Peyer's patch (tissue), 4 donors: ENCODE results near the gene HOXA11. TPM values are rescaled to one million over a fixed set of nuclear protein-coding genes. Genes with fewer than 3 reads are reported as not detected.

Experiments used
- DNase-seq, 3 donors: peaks; one replicate each; pipeline ENCODE4 v3.0.0-alpha.2; 2017 to 2019
- H3K27ac ChIP-seq, 4 donors: fragments of 200-600 bp; sonication (generic); one replicate each; pipeline ENCODE4 v1.5.1; 2016 to 2019
- H3K27me3 ChIP-seq, 2 donors: fragments of 200-600 bp; sonication (generic); one replicate each; pipeline ENCODE4 v1.5.1; 2019
- H3K36me3 ChIP-seq, 3 donors: fragments of 200-600 bp; sonication (generic); one replicate each; pipeline ENCODE4 v1.5.1; 2016 to 2019
- H3K4me1 ChIP-seq, 4 donors: fragments of 200-600 bp; sonication (generic); one replicate each; pipeline ENCODE4 v1.5.1; 2016 to 2019
- H3K4me3 ChIP-seq, 4 donors: fragments of 200-600 bp; sonication (generic); 1 replicate in 3 of 4; 2 replicates in 1 of 4; pipeline ENCODE4 v1.5.1; 2016 to 2019; ENCODE audit warnings: mild to moderate bottlenecking in 1 of 4
- H3K9me3 ChIP-seq, 4 donors: fragments of 200-600 bp; sonication (generic); one replicate each; pipeline ENCODE4 v1.5.1; 2016 to 2019; ENCODE audit warnings: mild to moderate bottlenecking in 1 of 4
- POLR2A ChIP-seq, 2 donors: fragments of 450-650 bp; IDR thresholded peaks; one replicate each; pipeline ENCODE4 v1.5.1; 2017; ENCODE audit warnings: antibody characterized with exemption in 2 of 2, mild to moderate bottlenecking in 2 of 2, moderate library complexity in 2 of 2
- total RNA-seq, 4 donors: library from RNA; depleted of rRNA; stranded (reverse); fragments of >200 nt; gene quantifications; one replicate each; pipeline ENCODE4 v1.1.0, GENCODE V29; 2016
- TF ChIP-seq, protein P1 (sequence below), 6 experiments: fragments of 450-650 bp in 4 of 6; fragments of 200-600 bp in 2 of 6; sonication (generic) in 1 of 6; IDR thresholded peaks; one replicate each; pipeline ENCODE4 v1.5.1; 2017 to 2019; ENCODE audit warnings: antibody characterized with exemption in 6 of 6, mild to moderate bottlenecking in 3 of 6, moderate library complexity in 1 of 6

The HOXA11 gene
- total RNA-seq, 4 donors from 2014 or later, result not detected

DNA sequence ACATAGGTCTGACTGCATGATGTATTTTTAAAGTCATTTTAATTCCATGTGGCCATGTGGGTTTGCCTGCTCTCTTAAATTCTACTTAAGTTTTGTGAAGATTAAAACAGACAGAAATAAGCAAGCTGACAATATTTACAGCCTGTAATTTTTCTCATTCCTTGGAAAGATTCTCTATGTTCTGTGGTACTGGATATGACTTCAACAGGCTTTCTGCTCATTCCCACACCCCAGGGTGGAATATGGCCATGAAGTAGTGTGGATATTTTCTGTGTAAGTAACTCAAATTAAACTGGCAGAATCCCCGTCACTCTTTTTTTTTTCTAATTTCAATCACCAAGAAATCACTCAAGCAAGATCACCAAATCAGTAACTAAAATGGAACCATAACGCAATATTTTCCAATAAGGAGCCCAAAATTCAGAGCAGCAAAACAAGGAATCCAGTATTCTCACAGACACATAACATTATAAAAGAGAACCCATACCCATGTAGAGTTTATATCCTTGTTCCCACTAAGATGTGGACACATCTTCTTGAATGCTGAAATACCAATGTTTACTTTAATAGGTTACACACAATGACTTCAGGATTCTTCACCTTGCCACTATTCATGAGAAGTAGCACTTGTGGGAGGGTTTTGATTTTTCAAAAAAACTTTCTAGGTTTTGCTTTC lies 47.3 kb downstream of the HOXA11 start:
- H3K4me3 ChIP-seq, result peak overlapping the region in 1 of 4 donors; percentile 75
- TF ChIP-seq POLR2A (IDR thresholded peaks at IDR 0.05), result no peak
- TF ChIP-seq, protein P1, sequence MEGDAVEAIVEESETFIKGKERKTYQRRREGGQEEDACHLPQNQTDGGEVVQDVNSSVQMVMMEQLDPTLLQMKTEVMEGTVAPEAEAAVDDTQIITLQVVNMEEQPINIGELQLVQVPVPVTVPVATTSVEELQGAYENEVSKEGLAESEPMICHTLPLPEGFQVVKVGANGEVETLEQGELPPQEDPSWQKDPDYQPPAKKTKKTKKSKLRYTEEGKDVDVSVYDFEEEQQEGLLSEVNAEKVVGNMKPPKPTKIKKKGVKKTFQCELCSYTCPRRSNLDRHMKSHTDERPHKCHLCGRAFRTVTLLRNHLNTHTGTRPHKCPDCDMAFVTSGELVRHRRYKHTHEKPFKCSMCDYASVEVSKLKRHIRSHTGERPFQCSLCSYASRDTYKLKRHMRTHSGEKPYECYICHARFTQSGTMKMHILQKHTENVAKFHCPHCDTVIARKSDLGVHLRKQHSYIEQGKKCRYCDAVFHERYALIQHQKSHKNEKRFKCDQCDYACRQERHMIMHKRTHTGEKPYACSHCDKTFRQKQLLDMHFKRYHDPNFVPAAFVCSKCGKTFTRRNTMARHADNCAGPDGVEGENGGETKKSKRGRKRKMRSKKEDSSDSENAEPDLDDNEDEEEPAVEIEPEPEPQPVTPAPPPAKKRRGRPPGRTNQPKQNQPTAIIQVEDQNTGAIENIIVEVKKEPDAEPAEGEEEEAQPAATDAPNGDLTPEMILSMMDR (IDR thresholded peaks at IDR 0.05), result no peak
- DNase-seq, result no peak
- peaks cover 0 to 59% (median 6%) of the 10 kb centered on the region in 4 donors for H3K4me1 ChIP-seq
- H3K27ac ChIP-seq, result peak overlapping the region; percentile 44 to 96 (median 80)
- no peaks in the 10 kb centered on the region for H3K9me3 ChIP-seq
- no peaks in the 10 kb centered on the region for H3K27me3 ChIP-seq
- no peaks in the 10 kb centered on the region for H3K36me3 ChIP-seq

GRCh38 chr7:27134392-27134791 lies 50.6 kb downstream of the HOXA11 start:
- DNase-seq, result peak in 1 of 3 donors; percentile 14
- TF ChIP-seq, protein P1 (IDR thresholded peaks at IDR 0.05), result no peak
- no peak for TF ChIP-seq POLR2A (IDR thresholded peaks at IDR 0.05)
- Histone ChIP-seq H3K27me3 (no peaks in the 10 kb centered on the region), H3K4me1 (peaks cover 0 to 65% (median 6%) of the 10 kb centered on the region in 4 donors), H3K36me3 (no peaks in the 10 kb centered on the region), H3K27ac (peak overlapping the region in 3 of 4 donors; percentile 40 to 96 (median 67)), H3K4me3 (no peak overlapping the region), H3K9me3 (no peaks in the 10 kb centered on the region)

GRCh38 chr7:27133409-27134231 lies 51.4 kb downstream of the HOXA11 start:
- peaks cover 0 to 65% (median 8%) of the 10 kb centered on the region in 4 donors for H3K4me1 ChIP-seq
- no peaks in the 10 kb centered on the region for H3K27me3 ChIP-seq
- no peaks in the 10 kb centered on the region for H3K9me3 ChIP-seq
- no peak for TF ChIP-seq POLR2A (IDR thresholded peaks at IDR 0.05)
- TF ChIP-seq, protein P1 (IDR thresholded peaks at IDR 0.05), result no peak
- H3K36me3 ChIP-seq, result no peaks in the 10 kb centered on the region
- no peak overlapping the region for H3K4me3 ChIP-seq
- peak; percentile 12 to 71 (median 53) for DNase-seq
- H3K27ac ChIP-seq, result peak overlapping the region in 3 of 4 donors; percentile 40 to 96 (median 67)

GRCh38 chr7:27132978-27133377 lies 52.1 kb downstream of the HOXA11 start:
- TF ChIP-seq, protein P1 (IDR thresholded peaks at IDR 0.05), result no peak
- no peak for TF ChIP-seq POLR2A (IDR thresholded peaks at IDR 0.05)
- H3K9me3 ChIP-seq, result no peaks in the 10 kb centered on the region
- no peak overlapping the region for H3K4me3 ChIP-seq
- peak overlapping the region in 2 of 4 donors; percentile 17 to 96 for H3K27ac ChIP-seq
- no peaks in the 10 kb centered on the region for H3K36me3 ChIP-seq
- no peak for DNase-seq
- no peaks in the 10 kb centered on the region for H3K27me3 ChIP-seq
- H3K4me1 ChIP-seq, result peaks cover 0 to 66% (median 8%) of the 10 kb centered on the region in 4 donors

DNA sequence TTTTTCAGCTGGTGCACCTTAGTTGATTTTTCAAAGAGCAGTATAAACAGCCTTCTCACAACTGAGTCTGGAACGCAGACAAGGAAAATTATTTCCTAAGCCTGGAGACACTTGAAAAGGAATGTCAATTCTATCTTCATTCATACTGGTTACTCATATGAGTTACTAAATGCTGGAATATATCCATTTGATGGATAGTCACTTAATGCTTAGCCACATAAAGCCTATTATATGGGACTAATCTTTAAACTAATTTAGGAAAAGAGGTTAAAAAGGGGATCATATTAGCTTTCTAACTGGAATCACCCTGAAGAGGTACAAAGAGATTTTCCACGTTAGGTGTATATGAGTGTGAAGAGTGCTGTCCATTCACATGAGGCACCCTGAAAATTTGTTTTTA lies 52.8 kb downstream of the HOXA11 start:
- TF ChIP-seq, protein P1 (IDR thresholded peaks at IDR 0.05), result no peak
- TF ChIP-seq POLR2A (IDR thresholded peaks at IDR 0.05), result no peak
- Histone ChIP-seq H3K27me3 (no peaks in the 10 kb centered on the region), H3K4me1 (peaks cover 0 to 67% (median 8%) of the 10 kb centered on the region in 4 donors), H3K27ac (peak overlapping the region in 2 of 4 donors; percentile 93 to 96), H3K4me3 (no peak overlapping the region), H3K9me3 (no peaks in the 10 kb centered on the region), H3K36me3 (no peaks in the 10 kb centered on the region)
- no peak for DNase-seq
